ENCODE measurements around the gene CD163. TPM values are rescaled to one million over a fixed set of nuclear protein-coding genes. Genes with fewer than 3 reads are reported as not detected.

Gene CD163
- total RNA-seq, 1 donor = not detected

- no peak overlapping the region for H3K4me3 ChIP-seq (ENCODE audit: low read depth, low read length)
- DNase-seq (ENCODE audit: low read depth) = peak; percentile 24
- TF ChIP-seq, protein P1, sequence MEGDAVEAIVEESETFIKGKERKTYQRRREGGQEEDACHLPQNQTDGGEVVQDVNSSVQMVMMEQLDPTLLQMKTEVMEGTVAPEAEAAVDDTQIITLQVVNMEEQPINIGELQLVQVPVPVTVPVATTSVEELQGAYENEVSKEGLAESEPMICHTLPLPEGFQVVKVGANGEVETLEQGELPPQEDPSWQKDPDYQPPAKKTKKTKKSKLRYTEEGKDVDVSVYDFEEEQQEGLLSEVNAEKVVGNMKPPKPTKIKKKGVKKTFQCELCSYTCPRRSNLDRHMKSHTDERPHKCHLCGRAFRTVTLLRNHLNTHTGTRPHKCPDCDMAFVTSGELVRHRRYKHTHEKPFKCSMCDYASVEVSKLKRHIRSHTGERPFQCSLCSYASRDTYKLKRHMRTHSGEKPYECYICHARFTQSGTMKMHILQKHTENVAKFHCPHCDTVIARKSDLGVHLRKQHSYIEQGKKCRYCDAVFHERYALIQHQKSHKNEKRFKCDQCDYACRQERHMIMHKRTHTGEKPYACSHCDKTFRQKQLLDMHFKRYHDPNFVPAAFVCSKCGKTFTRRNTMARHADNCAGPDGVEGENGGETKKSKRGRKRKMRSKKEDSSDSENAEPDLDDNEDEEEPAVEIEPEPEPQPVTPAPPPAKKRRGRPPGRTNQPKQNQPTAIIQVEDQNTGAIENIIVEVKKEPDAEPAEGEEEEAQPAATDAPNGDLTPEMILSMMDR (IDR thresholded peaks at IDR 0.05; ENCODE audit: insufficient read depth, low read length) = no peak
Observed at GRCh38 chr12:7501031-7501588, 2.5 kb downstream of the CD163 start.

DNA sequence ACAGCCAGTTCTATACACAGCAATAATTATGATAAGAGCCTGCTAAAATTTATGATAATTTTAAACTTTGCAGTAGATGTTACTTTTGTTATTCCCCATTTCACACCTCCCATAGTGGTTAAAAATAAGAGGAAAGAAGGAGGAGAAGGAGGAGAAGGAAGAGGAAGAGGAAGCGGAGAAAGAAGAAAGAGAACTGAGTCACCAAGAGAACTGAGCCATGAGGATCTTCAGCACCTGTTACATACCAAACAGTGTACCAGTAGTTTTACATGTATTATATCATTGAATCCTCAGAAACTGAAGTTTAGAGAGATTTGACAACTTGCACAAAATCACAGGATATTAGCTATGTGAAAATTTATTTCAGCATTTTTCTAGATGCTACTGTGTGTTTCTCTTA is 3.9 kb downstream of the CD163 start:
- no peak overlapping the region for H3K4me3 ChIP-seq (ENCODE audit: low read depth, low read length)
- no peak for DNase-seq (ENCODE audit: low read depth)
- TF ChIP-seq, protein P1 (IDR thresholded peaks at IDR 0.05; ENCODE audit: insufficient read depth, low read length) = no peak

DNA sequence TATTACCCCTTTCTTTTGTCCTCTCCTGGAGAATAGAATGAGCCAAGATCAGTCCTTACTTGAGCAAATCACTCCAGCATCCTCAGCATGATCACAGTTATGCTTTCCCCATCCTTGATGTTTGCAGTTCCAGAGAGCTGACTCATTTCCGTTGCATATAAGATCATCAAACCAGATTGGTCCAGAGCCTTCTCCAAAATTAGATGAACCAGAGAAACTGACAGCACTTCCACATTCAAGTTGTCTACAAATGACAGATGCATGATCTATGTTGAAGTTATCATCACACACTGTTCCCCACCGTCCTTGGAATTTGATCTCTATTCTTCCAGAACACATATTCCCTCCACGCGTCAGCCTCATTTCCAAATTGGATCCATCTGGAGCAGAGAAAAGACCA is 4.8 kb downstream of the CD163 start:
- peak; percentile 90 for DNase-seq (ENCODE audit: low read depth)

GRCh38 chr12:7497661-7498060 is 5.9 kb downstream of the CD163 start:
- DNase-seq (ENCODE audit: low read depth) = peak; percentile 46
- TF ChIP-seq, protein P1 (IDR thresholded peaks at IDR 0.05; ENCODE audit: insufficient read depth, low read length) = no peak
- no peak overlapping the region for H3K4me3 ChIP-seq (ENCODE audit: low read depth, low read length)

More for the DNA sequence above, 4.8 kb downstream of the CD163 start:
- no peak overlapping the region for H3K4me3 ChIP-seq (ENCODE audit: low read depth, low read length)
- TF ChIP-seq, protein P1 (IDR thresholded peaks at IDR 0.05; ENCODE audit: insufficient read depth, low read length) = no peak

DNA sequence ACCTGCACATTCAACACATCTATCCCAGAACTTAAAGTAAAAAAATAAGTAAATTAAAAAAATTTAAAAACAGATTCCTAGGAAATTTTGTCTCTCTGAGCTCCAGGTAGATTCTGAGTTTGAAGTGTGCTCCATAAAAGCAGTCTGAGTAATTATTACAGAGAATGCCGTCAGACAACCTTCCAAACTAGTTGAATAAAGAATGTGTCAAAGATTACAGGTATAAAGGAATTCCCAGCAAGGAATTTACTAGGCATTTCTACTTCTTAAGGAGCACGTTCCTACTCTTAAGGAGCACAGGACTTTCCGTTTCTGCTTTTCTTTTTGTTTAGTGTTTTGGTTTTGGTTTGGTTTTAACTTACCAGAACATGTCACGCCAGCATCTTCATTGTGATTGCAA is 7.1 kb downstream of the CD163 start:
- no peak overlapping the region for H3K4me3 ChIP-seq (ENCODE audit: low read depth, low read length)
- TF ChIP-seq, protein P1 (IDR thresholded peaks at IDR 0.05; ENCODE audit: insufficient read depth, low read length) = no peak
- no peak for DNase-seq (ENCODE audit: low read depth)

GRCh38 chr12:7495136-7495535 is 8.4 kb downstream of the CD163 start:
- no peak overlapping the region for H3K4me3 ChIP-seq (ENCODE audit: low read depth, low read length)
- TF ChIP-seq, protein P1 (IDR thresholded peaks at IDR 0.05; ENCODE audit: insufficient read depth, low read length) = no peak
- DNase-seq (ENCODE audit: low read depth) = no peak

- no peak overlapping the region for H3K4me3 ChIP-seq (ENCODE audit: low read depth, low read length)
- TF ChIP-seq, protein P1 (IDR thresholded peaks at IDR 0.05; ENCODE audit: insufficient read depth, low read length) = no peak
- no peak for DNase-seq (ENCODE audit: low read depth)
Observed at GRCh38 chr12:7493006-7493405, 10.6 kb downstream of the CD163 start.

Data from fibroblast of the aortic adventitia (primary cell).